Measurements from ENCODE around the gene FAM184A.

Gene FAM184A

GRCh38 chr6:119108076-119108475, 29.6 kb upstream of the FAM184A start:
- Histone ChIP-seq H3K18ac (ENCODE audit: low read length) (no peak overlapping the region), H3K9me3 (replicated peaks in 1 of 2; ENCODE audit: control insufficient read depth in 2 of 2, insufficient read depth in 1 of 2, low read depth in 1 of 2, low read length in 2 of 2) (peaks cover 0 to 11% of the 10 kb centered on the region in 2 donors), H3K4me2 (ENCODE audit: insufficient read depth, low read length, poor library complexity, severe bottlenecking) (no peak overlapping the region), H3K9ac (ENCODE audit: low read depth, low read length, poor library complexity) (no peak overlapping the region), H3K27ac (replicated peaks; ENCODE audit: low read length) (no peak overlapping the region), H2BK15ac (ENCODE audit: low read length) (no peak overlapping the region), H3K4me3 (ENCODE audit: low read length in 2 of 2) (no peak overlapping the region), H2AK5ac (ENCODE audit: low read depth, low read length) (no peak overlapping the region), H3K27me3 (ENCODE audit: control insufficient read depth in 3 of 3, insufficient read depth in 3 of 3, low read depth in 1 of 3, low read length in 3 of 3) (no peaks in the 10 kb centered on the region), H3K4me1 (ENCODE audit: control insufficient read depth in 2 of 2, insufficient read depth in 1 of 2, low read depth in 1 of 2, low read length in 2 of 2) (peaks cover 0 to 4% of the 10 kb centered on the region in 2 donors), H3K79me1 (ENCODE audit: low read depth, low read length) (no peaks in the 10 kb centered on the region), H4K91ac (ENCODE audit: low read depth, low read length, poor library complexity) (no peak overlapping the region), H2BK12ac (ENCODE audit: low read length) (no peak overlapping the region), H2BK120ac (ENCODE audit: low read depth, low read length) (no peak overlapping the region), H4K8ac (ENCODE audit: low read depth, low read length) (no peak overlapping the region), H2AFZ (ENCODE audit: low read length) (no peak overlapping the region), H3K23ac (ENCODE audit: low read depth, low read length, poor library complexity) (no peak overlapping the region), H3K4ac (ENCODE audit: low read length) (no peak overlapping the region), H3K36me3 (replicated peaks in 1 of 2; ENCODE audit: control insufficient read depth in 2 of 2, insufficient read depth in 2 of 2, low read length in 2 of 2) (no peaks in the 10 kb centered on the region), H2BK5ac (ENCODE audit: low read length) (no peak overlapping the region), H3K14ac (ENCODE audit: low read length) (no peak overlapping the region)
- no CpG with 5 or more reads among the region's 3 CpGs for WGBS, 2 donors (ENCODE audit: extremely low coverage in 2 of 2, insufficient read length in 2 of 2, insufficient replicate concordance in 1 of 2)
- no peak for DNase-seq (ENCODE audit: low spot score)

- H2BK15ac ChIP-seq (ENCODE audit: low read length): no peak overlapping the region
- H2AFZ ChIP-seq (ENCODE audit: low read length): no peak overlapping the region
- no peak overlapping the region for H3K4me2 ChIP-seq (ENCODE audit: insufficient read depth, low read length, poor library complexity, severe bottlenecking)
- H2BK5ac ChIP-seq (ENCODE audit: low read length): no peak overlapping the region
- H4K91ac ChIP-seq (ENCODE audit: low read depth, low read length, poor library complexity): no peak overlapping the region
- H2BK120ac ChIP-seq (ENCODE audit: low read depth, low read length): no peak overlapping the region
- H3K9ac ChIP-seq (ENCODE audit: low read depth, low read length, poor library complexity): no peak overlapping the region
- WGBS, 2 donors (ENCODE audit: extremely low coverage in 2 of 2, insufficient read length in 2 of 2, insufficient replicate concordance in 1 of 2): no CpG with 5 or more reads among the region's 5 CpGs
- no peak overlapping the region for H2AK5ac ChIP-seq (ENCODE audit: low read depth, low read length)
- peaks cover 0 to 11% of the 10 kb centered on the region in 2 donors for H3K9me3 ChIP-seq (replicated peaks in 1 of 2; ENCODE audit: control insufficient read depth in 2 of 2, insufficient read depth in 1 of 2, low read depth in 1 of 2, low read length in 2 of 2)
- DNase-seq (ENCODE audit: low spot score): no peak
- no peaks in the 10 kb centered on the region for H3K4me1 ChIP-seq (ENCODE audit: control insufficient read depth in 2 of 2, insufficient read depth in 1 of 2, low read depth in 1 of 2, low read length in 2 of 2)
- no peak overlapping the region for H2BK12ac ChIP-seq (ENCODE audit: low read length)
- H3K79me1 ChIP-seq (ENCODE audit: low read depth, low read length): no peaks in the 10 kb centered on the region
- no peak overlapping the region for H3K18ac ChIP-seq (ENCODE audit: low read length)
- no peak overlapping the region for H4K8ac ChIP-seq (ENCODE audit: low read depth, low read length)
- no peak overlapping the region for H3K4ac ChIP-seq (ENCODE audit: low read length)
- H3K23ac ChIP-seq (ENCODE audit: low read depth, low read length, poor library complexity): no peak overlapping the region
- no peak overlapping the region for H3K4me3 ChIP-seq (ENCODE audit: low read length in 2 of 2)
- no peak overlapping the region for H3K27ac ChIP-seq (replicated peaks; ENCODE audit: low read length)
- no peak overlapping the region for H3K14ac ChIP-seq (ENCODE audit: low read length)
- H3K36me3 ChIP-seq (replicated peaks in 1 of 2; ENCODE audit: control insufficient read depth in 2 of 2, insufficient read depth in 2 of 2, low read length in 2 of 2): no peaks in the 10 kb centered on the region
- H3K27me3 ChIP-seq (ENCODE audit: control insufficient read depth in 3 of 3, insufficient read depth in 3 of 3, low read depth in 1 of 3, low read length in 3 of 3): no peaks in the 10 kb centered on the region
Observed at GRCh38 chr6:119105282-119105681, 26.8 kb upstream of the FAM184A start.

- no peaks in the 10 kb centered on the region for H3K4me1 ChIP-seq (ENCODE audit: control insufficient read depth in 2 of 2, insufficient read depth in 1 of 2, low read depth in 1 of 2, low read length in 2 of 2)
- no peak overlapping the region for H2AFZ ChIP-seq (ENCODE audit: low read length)
Observed at GRCh38 chr6:119102901-119103300, 24.4 kb upstream of the FAM184A start.

GRCh38 chr6:119100115-119100514, 21.7 kb upstream of the FAM184A start:
- H3K27ac ChIP-seq (replicated peaks; ENCODE audit: low read length): no peak overlapping the region

More at GRCh38 chr6:119102901-119103300, 24.4 kb upstream of the FAM184A start:
- H3K23ac ChIP-seq (ENCODE audit: low read depth, low read length, poor library complexity): no peak overlapping the region
- H3K9me3 ChIP-seq (replicated peaks in 1 of 2; ENCODE audit: control insufficient read depth in 2 of 2, insufficient read depth in 1 of 2, low read depth in 1 of 2, low read length in 2 of 2): peaks cover 0 to 16% of the 10 kb centered on the region in 2 donors
- H3K4ac ChIP-seq (ENCODE audit: low read length): no peak overlapping the region
- no peak overlapping the region for H4K8ac ChIP-seq (ENCODE audit: low read depth, low read length)
- no peak overlapping the region for H3K4me3 ChIP-seq (ENCODE audit: low read length in 2 of 2)
- H4K91ac ChIP-seq (ENCODE audit: low read depth, low read length, poor library complexity): no peak overlapping the region
- H3K79me1 ChIP-seq (ENCODE audit: low read depth, low read length): no peaks in the 10 kb centered on the region
- no CpG with 5 or more reads among the region's 2 CpGs for WGBS, 2 donors (ENCODE audit: extremely low coverage in 2 of 2, insufficient read length in 2 of 2, insufficient replicate concordance in 1 of 2)
- no peaks in the 10 kb centered on the region for H3K27me3 ChIP-seq (ENCODE audit: control insufficient read depth in 3 of 3, insufficient read depth in 3 of 3, low read depth in 1 of 3, low read length in 3 of 3)
- no peak overlapping the region for H2AK5ac ChIP-seq (ENCODE audit: low read depth, low read length)
- no peak overlapping the region for H3K18ac ChIP-seq (ENCODE audit: low read length)
- DNase-seq (ENCODE audit: low spot score): no peak
- H2BK120ac ChIP-seq (ENCODE audit: low read depth, low read length): no peak overlapping the region
- H2BK15ac ChIP-seq (ENCODE audit: low read length): no peak overlapping the region
- H3K4me2 ChIP-seq (ENCODE audit: insufficient read depth, low read length, poor library complexity, severe bottlenecking): no peak overlapping the region
- no peak overlapping the region for H3K14ac ChIP-seq (ENCODE audit: low read length)
- H3K36me3 ChIP-seq (replicated peaks in 1 of 2; ENCODE audit: control insufficient read depth in 2 of 2, insufficient read depth in 2 of 2, low read length in 2 of 2): no peaks in the 10 kb centered on the region
- no peak overlapping the region for H2BK12ac ChIP-seq (ENCODE audit: low read length)
- H2BK5ac ChIP-seq (ENCODE audit: low read length): no peak overlapping the region
- no peak overlapping the region for H3K9ac ChIP-seq (ENCODE audit: low read depth, low read length, poor library complexity)
- H3K27ac ChIP-seq (replicated peaks; ENCODE audit: low read length): no peak overlapping the region

More at GRCh38 chr6:119100115-119100514, 21.7 kb upstream of the FAM184A start:
- Histone ChIP-seq H4K91ac (ENCODE audit: low read depth, low read length, poor library complexity) (no peak overlapping the region), H3K4me3 (ENCODE audit: low read length in 2 of 2) (no peak overlapping the region), H4K8ac (ENCODE audit: low read depth, low read length) (no peak overlapping the region), H3K4me1 (ENCODE audit: control insufficient read depth in 2 of 2, insufficient read depth in 1 of 2, low read depth in 1 of 2, low read length in 2 of 2) (peaks cover 0 to 20% of the 10 kb centered on the region in 2 donors), H3K14ac (ENCODE audit: low read length) (no peak overlapping the region), H2AK5ac (ENCODE audit: low read depth, low read length) (no peak overlapping the region), H3K18ac (ENCODE audit: low read length) (no peak overlapping the region), H3K9me3 (replicated peaks in 1 of 2; ENCODE audit: control insufficient read depth in 2 of 2, insufficient read depth in 1 of 2, low read depth in 1 of 2, low read length in 2 of 2) (peaks cover 0 to 5% of the 10 kb centered on the region in 2 donors), H3K23ac (ENCODE audit: low read depth, low read length, poor library complexity) (no peak overlapping the region), H3K36me3 (replicated peaks in 1 of 2; ENCODE audit: control insufficient read depth in 2 of 2, insufficient read depth in 2 of 2, low read length in 2 of 2) (no peaks in the 10 kb centered on the region), H3K4me2 (ENCODE audit: insufficient read depth, low read length, poor library complexity, severe bottlenecking) (no peak overlapping the region), H2BK120ac (ENCODE audit: low read depth, low read length) (no peak overlapping the region), H2AFZ (ENCODE audit: low read length) (no peak overlapping the region), H2BK5ac (ENCODE audit: low read length) (no peak overlapping the region), H3K27me3 (ENCODE audit: control insufficient read depth in 3 of 3, insufficient read depth in 3 of 3, low read depth in 1 of 3, low read length in 3 of 3) (no peaks in the 10 kb centered on the region), H2BK15ac (ENCODE audit: low read length) (no peak overlapping the region), H2BK12ac (ENCODE audit: low read length) (no peak overlapping the region), H3K9ac (ENCODE audit: low read depth, low read length, poor library complexity) (no peak overlapping the region), H3K4ac (ENCODE audit: low read length) (no peak overlapping the region), H3K79me1 (ENCODE audit: low read depth, low read length) (no peaks in the 10 kb centered on the region)
- no CpG with 5 or more reads among the region's 1 CpG for WGBS, 2 donors (ENCODE audit: extremely low coverage in 2 of 2, insufficient read length in 2 of 2, insufficient replicate concordance in 1 of 2)
- no peak for DNase-seq (ENCODE audit: low spot score)

Measured in neuronal stem cell (in vitro differentiated cells).